A549 (cell line): ENCODE measurements around the gene IGFN1. TPM values are rescaled to one million over a fixed set of nuclear protein-coding genes. Genes with fewer than 3 reads are reported as not detected.

ENCODE experiments used
- ATAC-seq, 2 experiments: fragments of 200-7000 bp in 1 of 2; fragments of >200 bp in 1 of 2; cut with Nextera tagmentation in 1 of 2; cut with Tn5 transposase in 1 of 2; 3 replicates each; pipeline versions ENCODE4 v1.8.0 to v1.9.1; 2018 to 2020; ENCODE audit warnings: mild to moderate bottlenecking in 1 of 2, moderate library complexity in 1 of 2
- CTCF ChIA-PET: fragments of 300-600 bp; sonication (Branson Sonifier 250); formaldehyde crosslinking; extraction: SDS; loops from one replicate; lab custom pipeline; 2021; ENCODE audit warnings: antibody characterized with exemption, inconsistent platforms; lab: Yijun Ruan, JAX
- POLR2A ChIA-PET: fragments of 350-600 bp; formaldehyde crosslinking; extraction: SDS; loops from one replicate; lab custom pipeline; 2021; ENCODE audit warnings: antibody characterized with exemption, inconsistent platforms; lab: Yijun Ruan, JAX
- DNase-seq, 2 experiments: peaks; one replicate each; pipeline versions ENCODE4 v3.0.0 to v3.0.0-alpha.2; 2011 to 2016; ENCODE audit warnings: low read depth in 1 of 2, low spot score in 1 of 2
- FAIRE-seq: peaks from 2 replicates; lab custom pipeline; 2011; peaks lifted over from hg19 to GRCh38; lab: Jason Lieb, UNC
- H3K27ac ChIP-seq, 2 experiments: fragments of >200 bp; sonication (Bioruptor Twin); formaldehyde crosslinking; 3 replicates each; pipeline ENCODE4 v1.5.1; 2016 to 2017
- H3K4me1 ChIP-seq: fragments of >200 bp; sonication (Bioruptor Twin); formaldehyde crosslinking; 3 replicates; pipeline ENCODE4 v1.6.1; 2016
- H3K4me2 ChIP-seq: fragments of >200 bp; sonication (Bioruptor Twin); formaldehyde crosslinking; 3 replicates; pipeline ENCODE4 v1.6.1; 2016
- H3K4me3 ChIP-seq: fragments of >200 bp; sonication (Bioruptor Twin); formaldehyde crosslinking; 3 replicates; pipeline ENCODE4 v1.5.1; 2016
- H3K9me3 ChIP-seq: fragments of >200 bp; sonication (Bioruptor Twin); formaldehyde crosslinking; 3 replicates; pipeline ENCODE4 v1.6.1; 2016
- CBX2 ChIP-seq: fragments of 200-600 bp; sonication (generic); IDR thresholded peaks from 2 replicates; pipeline ENCODE4 v1.6.1; 2016; ENCODE audit warnings: low read depth, mild to moderate bottlenecking, borderline replicate concordance
- CEBPB ChIP-seq, 2 experiments: fragments of >200 bp in 1 of 2; sonication (Bioruptor Twin) in 1 of 2; formaldehyde crosslinking in 1 of 2; IDR thresholded peaks; 2 replicates each; pipeline ENCODE4 v1.6.1; 2012 to 2016
- EHMT2 ChIP-seq: fragments of 200-600 bp; sonication (generic); IDR thresholded peaks from 2 replicates; pipeline ENCODE4 v1.6.1; 2016; ENCODE audit warnings: antibody characterized with exemption, low read depth, mild to moderate bottlenecking, moderate library complexity
- ESRRA ChIP-seq: fragments of 150-350 bp; IDR thresholded peaks from 2 replicates; pipeline ENCODE4 v1.6.1; 2014; ENCODE audit warnings: mild to moderate bottlenecking, low read length, borderline replicate concordance
- FOSB ChIP-seq: fragments of 250-450 bp; sonication (Bioruptor Pico); IDR thresholded peaks from 2 replicates; pipeline ENCODE4 v1.5.0; 2020; ENCODE audit warnings: mild to moderate bottlenecking, moderate library complexity
- FOSL2 ChIP-seq, 2 experiments: fragments of 450-650 bp in 1 of 2; fragments of >200 bp in 1 of 2; sonication (Bioruptor Twin) in 1 of 2; formaldehyde crosslinking; IDR thresholded peaks; 2 replicates each; pipeline versions ENCODE4 v1.5.0 to v1.6.1; 2016 to 2020; ENCODE audit warnings: mild to moderate bottlenecking in 1 of 2, moderate library complexity in 1 of 2
- FOXS1 ChIP-seq: fragments of 250-450 bp; sonication (Bioruptor Pico); IDR thresholded peaks from 2 replicates; pipeline ENCODE4 v1.5.0; 2020; ENCODE audit warnings: mild to moderate bottlenecking, moderate library complexity
- HDAC2 ChIP-seq: fragments of 200-600 bp; sonication (generic); IDR thresholded peaks from 2 replicates; pipeline ENCODE4 v1.6.1; 2016
- HEYL ChIP-seq: fragments of 250-450 bp; sonication (Bioruptor Pico); IDR thresholded peaks from 2 replicates; pipeline ENCODE4 v1.8.0; 2021; ENCODE audit warnings: mild to moderate bottlenecking, moderate library complexity
- JUNB ChIP-seq: fragments of >200 bp; sonication (Bioruptor Twin); formaldehyde crosslinking; IDR thresholded peaks from 2 replicates; pipeline ENCODE4 v1.6.1; 2016
- KDM1A ChIP-seq: fragments of 200-600 bp; sonication (generic); IDR thresholded peaks from 2 replicates; pipeline ENCODE4 v1.6.1; 2016; ENCODE audit warnings: low read depth, mild to moderate bottlenecking
- MAFK ChIP-seq: fragments of 450-650 bp; IDR thresholded peaks from 2 replicates; pipeline ENCODE4 v1.6.1; 2014; ENCODE audit not compliant: partially characterized antibody
- MYC ChIP-seq: IDR thresholded peaks from 2 replicates; pipeline ENCODE4 v1.6.1; 2012; ENCODE audit warnings: mild to moderate bottlenecking, inconsistent platforms, low read length, improper control_type of control experiment, borderline replicate concordance
- NFE2L2 ChIP-seq: fragments of 150-350 bp; conservative IDR thresholded peaks from 2 replicates; pipeline ENCODE4 v1.6.1; 2014; ENCODE audit warnings: low read length
- NR3C1 ChIP-seq: fragments of >200 bp; sonication (Bioruptor Twin); formaldehyde crosslinking; IDR thresholded peaks from 3 replicates; pipeline ENCODE4 v1.6.1; 2017
- RCOR1 ChIP-seq: fragments of 150-350 bp; IDR thresholded peaks from 2 replicates; pipeline ENCODE4 v1.6.1; 2014; ENCODE audit warnings: antibody characterized with exemption, low read length, low read depth
- TP53 ChIP-seq: fragments of 250-450 bp; sonication (Bioruptor Pico); IDR thresholded peaks from 2 replicates; pipeline ENCODE4 v1.5.0; 2021; ENCODE audit warnings: mild to moderate bottlenecking, moderate library complexity
- WGBS: methylation state at CpG from one replicate; pipeline ENCODE4 v1.1.6; 2017; ENCODE audit errors: missing lambda C conversion rate; 5-methylcytosine and 5-hydroxymethylcytosine counted together
- polyA plus RNA-seq, 4 experiments: library from polyadenylated mRNA; depleted of rRNA in 3 of 4; stranded (reverse); fragments of >200 nt; fragmentation: RNase III in 1 of 4; extraction: RNeasy Plus Mini Kit Qiagen cat#74134 plus additional on column Dnase treatment in 1 of 4; gene quantifications; 2 replicates in 3 of 4; 3 replicates in 1 of 4; pipeline ENCODE4 v1.2.3, GENCODE V29; 2011 to 2017
- TF ChIP-seq, protein P1 (sequence below): fragments of >200 bp; sonication (Bioruptor Twin); formaldehyde crosslinking; IDR thresholded peaks from 3 replicates; pipeline ENCODE4 v1.6.1; 2016
- TF ChIP-seq, protein P2 (sequence below): IDR thresholded peaks from 2 replicates; pipeline ENCODE4 v1.6.1; 2012
- TF ChIP-seq, protein P3 (sequence below): fragments of 450-650 bp; IDR thresholded peaks from 2 replicates; pipeline ENCODE4 v1.6.1; 2014; ENCODE audit warnings: antibody characterized with exemption
- TF ChIP-seq, protein P4 (sequence below): fragments of >200 bp; sonication (Bioruptor Twin); formaldehyde crosslinking; IDR thresholded peaks from 3 replicates; pipeline ENCODE4 v1.5.1; 2016
- TF ChIP-seq, protein P5 (sequence below): IDR thresholded peaks from 2 replicates; pipeline ENCODE4 v1.6.1; 2012; ENCODE audit warnings: low read depth, borderline replicate concordance

Gene IGFN1
- polyA plus RNA-seq, 2 of the 4 experiments (the other 2 are of a cell fraction) = 0.03 to 4.7 TPM

DNA sequence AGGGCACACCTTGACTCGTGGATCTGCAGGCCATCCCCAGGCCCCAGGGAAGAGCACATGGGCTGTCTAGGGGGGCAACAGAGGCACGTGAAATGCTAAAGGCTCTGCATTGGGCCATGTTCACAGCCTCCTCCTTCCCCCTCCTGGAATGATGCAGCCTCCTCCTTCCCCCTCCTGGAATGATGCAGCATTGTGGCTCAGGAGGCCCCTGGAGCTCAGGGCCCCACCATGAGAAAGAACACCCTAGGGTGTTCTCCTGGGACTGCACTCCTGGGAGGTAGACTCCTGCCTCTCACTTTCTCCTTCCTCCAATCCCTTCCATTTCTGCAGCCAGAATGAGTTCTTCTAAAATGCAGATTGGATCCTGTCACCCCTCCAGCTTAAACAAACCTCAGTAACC is 1.5 kb upstream of the IGFN1 start:
- no peaks in the 10 kb centered on the region for H3K9me3 ChIP-seq
- H3K27ac ChIP-seq = no peak overlapping the region
- WGBS = 69% methylated on average over 2 of the region's 2 CpGs
- no peak for ATAC-seq
- no peak overlapping the region for H3K4me3 ChIP-seq
- H3K4me2 ChIP-seq = no peak overlapping the region
- peaks cover 15% of the 10 kb centered on the region; the same call in 2 of the 3 replicates for H3K4me1 ChIP-seq
- ChIA-PET POLR2A (no interaction called here), CTCF (interaction anchor here (1.8 kb wide), 1 partner anchor 18 kb away, joined by 4 read pairs; no protein-coding TSS in a partner anchor)
- DNase-seq = no peak
- FAIRE-seq = no peak
- no peak for TF ChIP-seq MAFK

DNA sequence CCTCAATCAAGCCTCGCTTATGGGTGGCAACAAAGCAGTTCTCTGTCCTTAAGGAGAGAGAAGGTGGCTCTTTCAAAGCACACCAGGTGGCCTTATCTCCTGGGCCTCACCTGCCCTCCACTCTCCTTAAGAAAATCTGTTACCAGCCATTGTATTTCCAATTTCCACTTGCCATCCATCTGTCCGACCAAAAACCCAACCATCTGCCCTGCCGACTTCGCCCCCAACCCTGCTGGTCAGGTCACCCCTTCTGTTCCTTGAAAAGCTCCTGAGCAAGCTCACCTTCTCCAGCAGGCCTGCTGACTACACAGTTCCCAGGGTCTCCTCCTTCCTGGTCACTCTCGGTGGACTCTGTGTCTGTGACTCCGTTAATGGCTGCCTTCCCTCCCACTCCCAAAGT is 619 bp upstream of the IGFN1 start:
- ChIA-PET CTCF (interaction anchor here (0.9 to 1.8 kb wide), 6 partner anchors 11 to 219 kb away, joined by 3 to 7 read pairs (median 4); no protein-coding TSS in a partner anchor), POLR2A (no interaction called here)
- peaks cover 10% of the 10 kb centered on the region; the same call in 2 of the 3 replicates for H3K4me1 ChIP-seq
- DNase-seq = no peak
- H3K9me3 ChIP-seq = no peaks in the 10 kb centered on the region
- FAIRE-seq = no peak
- ATAC-seq = no peak
- H3K4me2 ChIP-seq = no peak overlapping the region
- WGBS = 93% methylated on average over 6 of the region's 6 CpGs
- no peak overlapping the region for H3K4me3 ChIP-seq
- no peak overlapping the region; a peak in 1 of 6 replicates for H3K27ac ChIP-seq
- TF ChIP-seq NFE2L2 (no peak), FOXS1 (CRISPR knock-in tag) (no peak), HDAC2 (no peak), ESRRA (no peak), TP53 (CRISPR knock-in tag) (no peak), MAFK (no peak), NR3C1 (no peak), FOSB (no peak), HEYL (CRISPR knock-in tag) (no peak), MYC (no peak), FOSL2 (IDR thresholded peaks at IDR 0.05) (no peak), FOSL2 (CRISPR knock-in tag; IDR thresholded peaks at IDR 0.05) (no peak), KDM1A (no peak)
- TF ChIP-seq, protein P1, sequence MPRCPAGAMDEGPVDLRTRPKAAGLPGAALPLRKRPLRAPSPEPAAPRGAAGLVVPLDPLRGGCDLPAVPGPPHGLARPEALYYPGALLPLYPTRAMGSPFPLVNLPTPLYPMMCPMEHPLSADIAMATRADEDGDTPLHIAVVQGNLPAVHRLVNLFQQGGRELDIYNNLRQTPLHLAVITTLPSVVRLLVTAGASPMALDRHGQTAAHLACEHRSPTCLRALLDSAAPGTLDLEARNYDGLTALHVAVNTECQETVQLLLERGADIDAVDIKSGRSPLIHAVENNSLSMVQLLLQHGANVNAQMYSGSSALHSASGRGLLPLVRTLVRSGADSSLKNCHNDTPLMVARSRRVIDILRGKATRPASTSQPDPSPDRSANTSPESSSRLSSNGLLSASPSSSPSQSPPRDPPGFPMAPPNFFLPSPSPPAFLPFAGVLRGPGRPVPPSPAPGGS = no peak
- TF ChIP-seq, protein P2, sequence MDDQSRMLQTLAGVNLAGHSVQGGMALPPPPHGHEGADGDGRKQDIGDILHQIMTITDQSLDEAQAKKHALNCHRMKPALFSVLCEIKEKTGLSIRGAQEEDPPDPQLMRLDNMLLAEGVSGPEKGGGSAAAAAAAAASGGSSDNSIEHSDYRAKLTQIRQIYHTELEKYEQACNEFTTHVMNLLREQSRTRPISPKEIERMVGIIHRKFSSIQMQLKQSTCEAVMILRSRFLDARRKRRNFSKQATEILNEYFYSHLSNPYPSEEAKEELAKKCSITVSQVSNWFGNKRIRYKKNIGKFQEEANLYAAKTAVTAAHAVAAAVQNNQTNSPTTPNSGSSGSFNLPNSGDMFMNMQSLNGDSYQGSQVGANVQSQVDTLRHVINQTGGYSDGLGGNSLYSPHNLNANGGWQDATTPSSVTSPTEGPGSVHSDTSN = no peak
- TF ChIP-seq, protein P3, sequence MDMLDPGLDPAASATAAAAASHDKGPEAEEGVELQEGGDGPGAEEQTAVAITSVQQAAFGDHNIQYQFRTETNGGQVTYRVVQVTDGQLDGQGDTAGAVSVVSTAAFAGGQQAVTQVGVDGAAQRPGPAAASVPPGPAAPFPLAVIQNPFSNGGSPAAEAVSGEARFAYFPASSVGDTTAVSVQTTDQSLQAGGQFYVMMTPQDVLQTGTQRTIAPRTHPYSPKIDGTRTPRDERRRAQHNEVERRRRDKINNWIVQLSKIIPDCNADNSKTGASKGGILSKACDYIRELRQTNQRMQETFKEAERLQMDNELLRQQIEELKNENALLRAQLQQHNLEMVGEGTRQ = no peak

DNA sequence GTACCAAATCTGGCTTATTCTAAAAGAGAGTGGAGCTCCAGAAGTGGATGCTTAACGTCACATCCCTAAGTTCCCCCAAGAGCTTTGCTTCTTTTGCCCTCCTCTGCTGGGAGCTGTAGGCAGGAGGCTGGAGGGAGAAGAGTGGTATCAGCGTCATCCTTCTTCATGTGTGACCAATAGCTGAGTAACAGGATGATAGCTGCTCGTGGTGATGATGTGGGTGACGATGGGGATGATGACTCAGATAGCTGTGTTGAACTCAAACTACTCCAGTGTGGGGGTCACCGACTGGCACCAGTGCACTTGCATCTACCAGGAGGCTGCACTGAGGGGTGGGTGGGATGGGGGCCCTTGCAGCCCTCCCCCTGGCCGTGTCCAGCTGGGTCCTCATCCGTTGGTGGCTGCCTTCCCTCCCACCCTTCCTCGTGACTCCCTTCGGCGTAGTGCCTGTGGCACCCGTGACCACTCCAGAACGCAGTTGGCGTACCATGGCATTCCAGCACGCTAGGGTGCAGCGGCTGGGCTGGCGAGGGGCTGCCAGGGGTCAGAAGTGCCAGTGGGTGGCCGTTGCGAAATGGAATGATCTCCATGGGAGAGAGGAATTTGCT is 1.1 kb downstream of the IGFN1 start:
- CTCF ChIA-PET = interaction anchor here (0.8 to 1.3 kb wide), 3 partner anchors 15 to 43 kb away, joined by 3 to 4 read pairs (median 4); no protein-coding TSS in a partner anchor
- peak; percentile 53 to 69 for DNase-seq
- no peak for FAIRE-seq
- WGBS = 23% methylated on average over 9 of the region's 18 CpGs
- Histone ChIP-seq H3K4me2 (peak overlapping the region; percentile 35; the same call in 1 of the 3 replicates), H3K4me3 (no peak overlapping the region), H3K9me3 (no peaks in the 10 kb centered on the region), H3K27ac (peak overlapping the region in 1 of 2 experiments; percentile 78; a peak in 3 of 6 replicates), H3K4me1 (peaks cover 10% of the 10 kb centered on the region; the same call in 2 of the 3 replicates)
- POLR2A ChIA-PET = interaction anchor here (1.0 kb wide), 1 partner anchor 43 kb away, joined by 3 read pairs; no protein-coding TSS in a partner anchor
- no peak for TF ChIP-seq RCOR1
- TF ChIP-seq FOSL2 (IDR thresholded peaks at IDR 0.05) = 0 out of 2 replicates have a peak, but pooled peaks have one; percentile 18
- TF ChIP-seq FOSL2 (CRISPR knock-in tag; IDR thresholded peaks at IDR 0.05) = peak; percentile 62
- TF ChIP-seq, protein P4, sequence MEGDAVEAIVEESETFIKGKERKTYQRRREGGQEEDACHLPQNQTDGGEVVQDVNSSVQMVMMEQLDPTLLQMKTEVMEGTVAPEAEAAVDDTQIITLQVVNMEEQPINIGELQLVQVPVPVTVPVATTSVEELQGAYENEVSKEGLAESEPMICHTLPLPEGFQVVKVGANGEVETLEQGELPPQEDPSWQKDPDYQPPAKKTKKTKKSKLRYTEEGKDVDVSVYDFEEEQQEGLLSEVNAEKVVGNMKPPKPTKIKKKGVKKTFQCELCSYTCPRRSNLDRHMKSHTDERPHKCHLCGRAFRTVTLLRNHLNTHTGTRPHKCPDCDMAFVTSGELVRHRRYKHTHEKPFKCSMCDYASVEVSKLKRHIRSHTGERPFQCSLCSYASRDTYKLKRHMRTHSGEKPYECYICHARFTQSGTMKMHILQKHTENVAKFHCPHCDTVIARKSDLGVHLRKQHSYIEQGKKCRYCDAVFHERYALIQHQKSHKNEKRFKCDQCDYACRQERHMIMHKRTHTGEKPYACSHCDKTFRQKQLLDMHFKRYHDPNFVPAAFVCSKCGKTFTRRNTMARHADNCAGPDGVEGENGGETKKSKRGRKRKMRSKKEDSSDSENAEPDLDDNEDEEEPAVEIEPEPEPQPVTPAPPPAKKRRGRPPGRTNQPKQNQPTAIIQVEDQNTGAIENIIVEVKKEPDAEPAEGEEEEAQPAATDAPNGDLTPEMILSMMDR = no peak
- TF ChIP-seq CBX2 = no peak
- TF ChIP-seq JUNB = 0 out of 2 replicates have a peak, but pooled peaks have one; percentile 38
- peak in 1 of 2 experiments; percentile 36; a peak in 1 of 4 replicates for TF ChIP-seq CEBPB (IDR thresholded peaks at IDR 0.05)
- TF ChIP-seq EHMT2 = no peak
- TF ChIP-seq, protein P5, sequence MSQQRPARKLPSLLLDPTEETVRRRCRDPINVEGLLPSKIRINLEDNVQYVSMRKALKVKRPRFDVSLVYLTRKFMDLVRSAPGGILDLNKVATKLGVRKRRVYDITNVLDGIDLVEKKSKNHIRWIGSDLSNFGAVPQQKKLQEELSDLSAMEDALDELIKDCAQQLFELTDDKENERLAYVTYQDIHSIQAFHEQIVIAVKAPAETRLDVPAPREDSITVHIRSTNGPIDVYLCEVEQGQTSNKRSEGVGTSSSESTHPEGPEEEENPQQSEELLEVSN = no peak
- ATAC-seq = peak; percentile 86 to 96
